H1 (cell line): ENCODE measurements around the gene ZNF106. TPM values are rescaled to one million over a fixed set of nuclear protein-coding genes. Genes with fewer than 3 reads are reported as not detected.

Experiments used
- CTCF ChIA-PET: fragments of 300-600 bp; sonication (Branson Sonifier 250); formaldehyde crosslinking; loops from one replicate; lab custom pipeline; 2021; ENCODE audit not compliant: partially characterized antibody; lab: Charles Lee
- POLR2A ChIA-PET: fragments of 300-600 bp; sonication (Branson Sonifier 250); formaldehyde crosslinking; loops from one replicate; lab custom pipeline; 2021; ENCODE audit warnings: inconsistent platforms; ENCODE audit not compliant: partially characterized antibody; lab: Charles Lee
- DNase-seq, 2 experiments: peaks; one replicate each; pipeline versions ENCODE4 v3.0.0 to v3.0.0-alpha.2; 2010 to 2022; ENCODE audit warnings: low spot score in 2 of 2, low read depth in 1 of 2, mixed read lengths in 1 of 2
- FAIRE-seq: peaks from 2 replicates; lab custom pipeline; 2011; peaks lifted over from hg19 to GRCh38; lab: Jason Lieb, UNC
- H2AFZ ChIP-seq: 2 replicates; pipeline ENCODE4 v1.8.1; 2012; ENCODE audit warnings: low read length, inconsistent platforms
- H2AK5ac ChIP-seq: 2 replicates; pipeline ENCODE4 v1.6.1; 2013; ENCODE audit warnings: low read depth, low read length
- H2BK120ac ChIP-seq: replicated peaks from 2 replicates; pipeline ENCODE3; 2013; ENCODE audit warnings: low read depth, low read length, inconsistent platforms
- H2BK12ac ChIP-seq: 2 replicates; pipeline ENCODE4 v1.6.1; 2013; ENCODE audit warnings: low read depth, low read length
- H2BK15ac ChIP-seq: 2 replicates; pipeline ENCODE4 v1.6.1; 2013; ENCODE audit warnings: low read length
- H2BK20ac ChIP-seq: 2 replicates; pipeline ENCODE4 v1.6.1; 2013; ENCODE audit warnings: low read length
- H2BK5ac ChIP-seq: 2 replicates; pipeline ENCODE4 v1.6.1; 2013; ENCODE audit warnings: low read depth, low read length
- H3K14ac ChIP-seq: 2 replicates; pipeline ENCODE4 v1.6.1; 2013; ENCODE audit warnings: inconsistent platforms; ENCODE audit not compliant: insufficient read length
- H3K18ac ChIP-seq: 2 replicates; pipeline ENCODE4 v1.6.1; 2013; ENCODE audit warnings: low read length; ENCODE audit errors: extremely low read depth
- H3K23ac ChIP-seq: 2 replicates; pipeline ENCODE4 v1.6.1; 2013; ENCODE audit warnings: inconsistent platforms; ENCODE audit not compliant: insufficient read length
- H3K23me2 ChIP-seq: 2 replicates; pipeline ENCODE4 v1.6.1; 2013; ENCODE audit warnings: low read depth, low read length
- H3K27ac ChIP-seq: 2 replicates; pipeline ENCODE4 v1.6.1; 2011; ENCODE audit warnings: low read depth, low read length, inconsistent platforms
- H3K27me3 ChIP-seq, 4 experiments: replicated peaks in 1 of 4; 1 replicate in 1 of 4; 2 replicates in 3 of 4; pipeline versions ENCODE4 v1.6.1 to v1.8.1; 2011 to 2013; ENCODE audit warnings: low read length in 3 of 4, mild to moderate bottlenecking in 3 of 4, inconsistent platforms in 2 of 4, mixed read lengths in 2 of 4, moderate library complexity in 1 of 4; ENCODE audit not compliant: control insufficient read depth in 3 of 4, insufficient read depth in 3 of 4; ENCODE audit errors: extremely low read depth in 1 of 4
- H3K36me3 ChIP-seq, 4 experiments: 2 replicates each; pipeline versions ENCODE4 v1.6.1 to v1.8.1; 2011 to 2013; ENCODE audit warnings: mild to moderate bottlenecking in 4 of 4, low read length in 3 of 4, moderate library complexity in 2 of 4, control low read depth in 1 of 4, inconsistent platforms in 1 of 4; ENCODE audit not compliant: insufficient read depth in 4 of 4, control insufficient read depth in 2 of 4
- H3K4ac ChIP-seq: replicated peaks from 2 replicates; pipeline ENCODE3; 2013; ENCODE audit warnings: low read length, low read depth, mixed read lengths, inconsistent platforms; ENCODE audit not compliant: insufficient read length
- H3K4me1 ChIP-seq, 4 experiments: replicated peaks in 1 of 4; 1 replicate in 1 of 4; 2 replicates in 3 of 4; pipeline versions ENCODE4 v1.6.1 to v1.8.1; 2011 to 2013; ENCODE audit warnings: low read length in 3 of 4, inconsistent platforms in 2 of 4, mixed read lengths in 1 of 4; ENCODE audit not compliant: insufficient read depth in 4 of 4, control insufficient read depth in 3 of 4
- H3K4me2 ChIP-seq, 2 experiments: 2 replicates each; pipeline versions ENCODE4 v1.6.1 to v1.8.1; 2011 to 2013; ENCODE audit warnings: low read depth in 2 of 2, low read length in 2 of 2, control low read depth in 1 of 2, inconsistent platforms in 1 of 2, mild to moderate bottlenecking in 1 of 2; ENCODE audit not compliant: insufficient read depth in 1 of 2
- H3K4me3 ChIP-seq, 4 experiments: fragments of 200-600, 300-600 bp in 1 of 4; sonication (generic), shearing (Covaris generic), sonication (Bioruptor Twin) in 1 of 4; 2 replicates each; pipeline versions ENCODE4 v1.5.1 to v1.8.1; 2011 to 2016; ENCODE audit warnings: low read length in 4 of 4, low read depth in 3 of 4, control low read depth in 2 of 4, inconsistent platforms in 2 of 4, mild to moderate bottlenecking in 2 of 4, mixed read lengths in 1 of 4, moderate library complexity in 1 of 4; ENCODE audit not compliant: insufficient read depth in 2 of 4; ENCODE audit errors: extremely low read depth in 1 of 4
- H3K56ac ChIP-seq: replicated peaks from 2 replicates; pipeline ENCODE3; 2013; ENCODE audit warnings: low read depth, mild to moderate bottlenecking, mixed read lengths, low read length, inconsistent platforms; ENCODE audit not compliant: insufficient read length
- H3K79me1 ChIP-seq: 2 replicates; pipeline ENCODE4 v1.6.1; 2013; ENCODE audit warnings: low read depth, low read length, control low read depth
- H3K79me2 ChIP-seq, 2 experiments: 2 replicates each; pipeline versions ENCODE4 v1.6.1 to v1.8.1; 2012 to 2013; ENCODE audit warnings: low read length in 2 of 2, mild to moderate bottlenecking in 2 of 2, inconsistent platforms in 1 of 2; ENCODE audit not compliant: insufficient read depth in 2 of 2, control insufficient read depth in 1 of 2
- H3K9ac ChIP-seq, 4 experiments: replicated peaks in 1 of 4; 1 replicate in 1 of 4; 2 replicates in 3 of 4; pipeline versions ENCODE4 v1.6.1 to v1.8.1; 2011 to 2013; ENCODE audit warnings: low read depth in 3 of 4, low read length in 3 of 4, control low read depth in 2 of 4, mild to moderate bottlenecking in 2 of 4, moderate library complexity in 2 of 4, inconsistent platforms in 1 of 4; ENCODE audit errors: extremely low read depth in 1 of 4
- H3K9me3 ChIP-seq, 2 experiments: 2 replicates each; pipeline versions ENCODE4 v1.6.1 to v1.8.1; 2012 to 2013; ENCODE audit warnings: mild to moderate bottlenecking in 2 of 2, moderate library complexity in 2 of 2, control low read depth in 1 of 2, inconsistent platforms in 1 of 2, low read depth in 1 of 2, low read length in 1 of 2, mixed read lengths in 1 of 2; ENCODE audit not compliant: insufficient read depth in 2 of 2
- H4K20me1 ChIP-seq, 2 experiments: replicated peaks in 1 of 2; 2 replicates each; pipeline versions ENCODE3 to v1.8.1; 2011 to 2013; ENCODE audit warnings: inconsistent platforms in 2 of 2, low read length in 2 of 2, mild to moderate bottlenecking in 1 of 2; ENCODE audit not compliant: insufficient read depth in 2 of 2, control insufficient read depth in 1 of 2
- H4K5ac ChIP-seq: 2 replicates; pipeline ENCODE4 v1.6.1; 2013; ENCODE audit warnings: low read length, low read depth, mixed read lengths, inconsistent platforms; ENCODE audit not compliant: insufficient read length
- H4K8ac ChIP-seq: 2 replicates; pipeline ENCODE4 v1.8.0; 2013; ENCODE audit warnings: mild to moderate bottlenecking, moderate library complexity, low read length, inconsistent platforms; ENCODE audit not compliant: insufficient read depth; ENCODE audit errors: extremely low read depth
- H4K91ac ChIP-seq: replicated peaks from 2 replicates; pipeline ENCODE3; 2013; ENCODE audit warnings: low read length, mixed read lengths, inconsistent platforms; ENCODE audit not compliant: insufficient read length
- CHD1 ChIP-seq: IDR thresholded peaks from 2 replicates; pipeline ENCODE4 v1.6.1; 2012; ENCODE audit warnings: low read depth, low read length, improper control_type of control experiment
- CREB1 ChIP-seq: IDR thresholded peaks from 2 replicates; pipeline ENCODE4 v1.6.1; 2012; ENCODE audit warnings: inconsistent platforms
- EGR1 ChIP-seq: IDR thresholded peaks from 2 replicates; pipeline ENCODE4 v1.6.1; 2011; ENCODE audit warnings: low read depth, low read length, borderline replicate concordance
- HDAC2 ChIP-seq, 2 experiments: fragments of 300-600 bp in 1 of 2; sonication (generic) in 1 of 2; IDR thresholded peaks; 2 replicates each; pipeline ENCODE4 v1.6.1; 2011 to 2012; ENCODE audit warnings: low read depth in 2 of 2, low read length in 2 of 2, mild to moderate bottlenecking in 2 of 2, moderate library complexity in 2 of 2, borderline replicate concordance in 1 of 2, inconsistent platforms in 1 of 2
- HDAC6 ChIP-seq: IDR thresholded peaks from one replicate; pipeline ENCODE4 v1.7.1; 2012; ENCODE audit warnings: low read depth, mild to moderate bottlenecking, inconsistent platforms, low read length, moderate library complexity
- POLR2AphosphoS5 ChIP-seq: IDR thresholded peaks from 2 replicates; pipeline ENCODE4 v1.6.1; 2011; ENCODE audit warnings: low read depth, low read length
- SRF ChIP-seq: IDR thresholded peaks from 2 replicates; pipeline ENCODE4 v1.6.1; 2011; ENCODE audit warnings: mild to moderate bottlenecking, low read depth, low read length, moderate library complexity
- TAF7 ChIP-seq: optimal IDR thresholded peaks from 2 replicates; pipeline ENCODE3; 2011; ENCODE audit warnings: low read depth, mild to moderate bottlenecking, inconsistent platforms, low read length, moderate library complexity, borderline replicate concordance
- WGBS, 2 experiments: shearing (Covaris generic) in 1 of 2; methylation state at CpG; one replicate each; pipeline versions ENCODE4 v1.1.6 to v1.1.7; 2013 to 2015; ENCODE audit warnings: low lambda C conversion rate in 2 of 2, mixed read lengths in 2 of 2, inconsistent platforms in 1 of 2, low coverage in 1 of 2, missing lambda C conversion rate in 1 of 2; ENCODE audit not compliant: insufficient replicate concordance in 2 of 2, insufficient coverage in 1 of 2, insufficient read length in 1 of 2; ENCODE audit errors: extremely low coverage in 1 of 2, missing lambda C conversion rate in 1 of 2; 5-methylcytosine and 5-hydroxymethylcytosine counted together
- polyA plus RNA-seq, 7 experiments: library from polyadenylated mRNA; depleted of rRNA in 3 of 7; stranded (reverse) in 5 of 7; unstranded in 2 of 7; fragments of >200 nt in 5 of 7; fragments of 200-250 nt in 2 of 7; gene quantifications; 1 replicate in 5 of 7; 2 replicates in 1 of 7; 4 replicates in 1 of 7; pipeline versions ENCODE4 v1.2.1 to v1.2.3, GENCODE V29; 2011 to 2013; ENCODE audit warnings: missing spikeins in 2 of 7, mixed read lengths in 2 of 7
- total RNA-seq: library from RNA; stranded (reverse); fragmentation: NEBNext Ultra II Directional; extraction: Animal tissue kit (Norgen Biotek cat#: 25700); gene quantifications from 2 replicates; pipeline ENCODE4 v1.2.1, GENCODE V29; 2021
- TF ChIP-seq, protein P1 (sequence below): IDR thresholded peaks from 2 replicates; pipeline ENCODE4 v1.6.1; 2012; ENCODE audit warnings: inconsistent platforms

Gene ZNF106
- total and polyA plus RNA-seq, 2 of the 8 experiments (the other 6 are each of a cell fraction or from before 2014, with no cell fraction given): 18.2 to 62.0 TPM

DNA sequence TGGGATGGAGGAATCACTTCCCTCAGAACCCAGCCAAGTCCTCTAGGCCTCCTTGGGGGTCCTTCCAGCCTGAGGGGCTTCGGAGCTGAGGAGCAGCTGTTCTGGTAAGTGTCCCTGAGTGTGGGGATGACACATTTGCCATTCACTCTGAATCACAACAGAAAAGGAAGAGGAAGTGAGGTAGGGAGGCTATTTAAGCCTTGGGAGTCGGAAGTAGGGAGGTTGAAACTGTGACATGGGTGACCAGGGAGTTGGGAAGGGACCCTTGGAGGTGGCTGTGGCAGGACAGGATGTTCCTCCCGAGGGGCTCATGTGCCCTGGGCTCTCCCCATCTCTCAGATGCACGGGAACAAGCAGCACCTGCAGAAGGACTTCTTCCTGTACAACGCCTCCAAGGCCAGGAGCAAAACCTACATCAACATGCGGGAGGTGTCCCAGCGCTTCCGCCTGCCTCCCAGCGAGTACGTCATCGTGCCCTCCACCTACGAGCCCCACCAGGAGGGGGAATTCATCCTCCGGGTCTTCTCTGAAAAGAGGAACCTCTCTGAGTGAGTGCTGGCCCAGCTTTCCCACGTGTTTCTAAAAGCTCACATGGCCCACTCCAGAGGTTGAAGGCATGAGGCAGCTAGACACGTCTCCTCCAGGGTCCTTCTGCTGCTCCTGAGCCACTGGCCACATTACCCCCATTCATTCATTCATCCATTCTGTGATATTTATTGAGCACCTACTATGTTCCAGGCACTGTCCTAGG lies 88.3 kb downstream of the ZNF106 start:
- H4K20me1 ChIP-seq: no peaks in the 10 kb centered on the region
- H3K27ac ChIP-seq: no peak overlapping the region
- no peak overlapping the region for H2BK15ac ChIP-seq
- H2BK120ac ChIP-seq: no peak overlapping the region
- H3K56ac ChIP-seq: no peak overlapping the region
- no peak overlapping the region for H3K4me3 ChIP-seq
- H2BK20ac ChIP-seq: no peak overlapping the region
- no peak overlapping the region for H3K9ac ChIP-seq
- no peak overlapping the region for H2AFZ ChIP-seq
- no peak overlapping the region for H2BK12ac ChIP-seq
- H3K14ac ChIP-seq: no peak overlapping the region
- CTCF ChIA-PET: interaction anchor here (1.3 kb wide), 1 partner anchor 17 kb away, joined by 5 read pairs; no protein-coding TSS in a partner anchor
- no peak overlapping the region for H3K4ac ChIP-seq
- no peak for FAIRE-seq
- H2AK5ac ChIP-seq: no peak overlapping the region
- H3K4me1 ChIP-seq: no peaks in the 10 kb centered on the region; a peak in 1 of 7 replicates
- H3K79me2 ChIP-seq: no peaks in the 10 kb centered on the region
- H3K36me3 ChIP-seq: no peaks in the 10 kb centered on the region
- no peak for DNase-seq
- H3K9me3 ChIP-seq: no peaks in the 10 kb centered on the region
- H3K4me2 ChIP-seq: no peak overlapping the region
- TF ChIP-seq EGR1 (no peak), CHD1 (no peak), HDAC2 (IDR thresholded peaks at IDR 0.05; ENCODE audit: borderline replicate concordance in 1 of 2, low read depth in 2 of 2, low read length in 2 of 2) (no peak), SRF (no peak), POLR2AphosphoS5 (no peak), HDAC6 (no peak), TAF7 (no peak), CREB1 (no peak)
- TF ChIP-seq, protein P1, sequence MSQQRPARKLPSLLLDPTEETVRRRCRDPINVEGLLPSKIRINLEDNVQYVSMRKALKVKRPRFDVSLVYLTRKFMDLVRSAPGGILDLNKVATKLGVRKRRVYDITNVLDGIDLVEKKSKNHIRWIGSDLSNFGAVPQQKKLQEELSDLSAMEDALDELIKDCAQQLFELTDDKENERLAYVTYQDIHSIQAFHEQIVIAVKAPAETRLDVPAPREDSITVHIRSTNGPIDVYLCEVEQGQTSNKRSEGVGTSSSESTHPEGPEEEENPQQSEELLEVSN: no peak
- POLR2A ChIA-PET: no interaction called here
- 90% methylated on average over 12 of the region's 15 CpGs; no CpG with 5 or more reads in 1 of the 2 experiments for WGBS, 2 experiments
- no peak overlapping the region for H4K5ac ChIP-seq
- H4K91ac ChIP-seq: no peak overlapping the region
- H3K18ac ChIP-seq: no peak overlapping the region
- H3K79me1 ChIP-seq: no peaks in the 10 kb centered on the region
- no peaks in the 10 kb centered on the region for H3K27me3 ChIP-seq
- H3K23ac ChIP-seq: no peak overlapping the region
- H3K23me2 ChIP-seq: no peaks in the 10 kb centered on the region
- H4K8ac ChIP-seq: no peak overlapping the region
- no peak overlapping the region for H2BK5ac ChIP-seq
